NB4 (cell line): ENCODE data around the gene PUM2.

ENCODE experiments used
- CTCF ChIP-seq: IDR thresholded peaks from one replicate; pipeline ENCODE4 v1.5.1; 2012; ENCODE audit warnings: low read depth, low read length
- POLR2A ChIP-seq: IDR thresholded peaks from 2 replicates; pipeline ENCODE4 v1.6.1; 2011; ENCODE audit warnings: mild to moderate bottlenecking; ENCODE audit not compliant: insufficient read length; ENCODE audit errors: extremely low read depth

- TF ChIP-seq CTCF (no peak), POLR2A (no peak)
These were observed 147.6 kb downstream of the PUM2 start for GRCh38 chr2:20203072-20203471.
